K562 (cell line): ENCODE measurements around the gene OR5AR1.

Experiments
- POLR2AphosphoS2 ChIP-seq: IDR thresholded peaks from 2 replicates; pipeline ENCODE4 v1.6.1; 2012; ENCODE audit warnings: low read length, improper control_type of control experiment
- RB1 ChIP-seq: fragments of 450-650 bp; IDR thresholded peaks from 2 replicates; pipeline ENCODE4 v1.6.1; 2017; ENCODE audit warnings: low read depth, mild to moderate bottlenecking
- ZNF696 ChIP-seq: fragments of 250-450 bp; sonication (Bioruptor Pico); conservative IDR thresholded peaks from 2 replicates; pipeline ENCODE4 v1.4.0; 2020; ENCODE audit warnings: mild to moderate bottlenecking, moderate library complexity
- TF ChIP-seq, protein P1 (sequence below): fragments of 450-650 bp; formaldehyde crosslinking; IDR thresholded peaks from 2 replicates; pipeline ENCODE4 v1.4.0; 2020; ENCODE audit warnings: mild to moderate bottlenecking
- TF ChIP-seq, protein P2 (sequence below): sonication (generic); formaldehyde crosslinking; IDR thresholded peaks from 2 replicates; pipeline ENCODE4 v1.8.1; 2022; ENCODE audit warnings: missing genetic modification reagents
- TF ChIP-seq, protein P3 (sequence below): sonication (generic); formaldehyde crosslinking; IDR thresholded peaks from 2 replicates; pipeline ENCODE4 v1.8.1; 2023; ENCODE audit warnings: mild to moderate bottlenecking, missing genetic modification reagents

DNA sequence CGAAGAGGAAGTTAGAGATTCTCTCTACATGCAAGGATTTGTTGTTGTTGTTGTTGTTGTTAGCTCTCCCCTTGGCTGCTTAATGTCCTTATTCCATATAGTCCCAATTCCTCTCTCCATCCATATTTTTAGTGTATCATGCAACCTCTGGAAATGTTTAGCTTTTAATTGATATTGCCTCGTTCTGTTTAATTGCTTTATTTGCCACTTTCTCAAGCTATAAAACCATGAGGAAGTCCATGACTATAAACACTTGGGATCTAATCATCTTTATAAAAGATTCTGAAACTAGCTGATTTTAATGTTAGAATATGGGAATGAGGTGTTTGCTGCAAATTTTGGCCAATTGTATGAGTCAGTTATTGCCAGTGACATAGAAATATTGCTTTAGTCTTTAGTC, 29.9 kb downstream of the OR5AR1 start:
- no peak for TF ChIP-seq POLR2AphosphoS2
- TF ChIP-seq ZNF696 (CRISPR knock-in tag), result no peak
- TF ChIP-seq, protein P1, sequence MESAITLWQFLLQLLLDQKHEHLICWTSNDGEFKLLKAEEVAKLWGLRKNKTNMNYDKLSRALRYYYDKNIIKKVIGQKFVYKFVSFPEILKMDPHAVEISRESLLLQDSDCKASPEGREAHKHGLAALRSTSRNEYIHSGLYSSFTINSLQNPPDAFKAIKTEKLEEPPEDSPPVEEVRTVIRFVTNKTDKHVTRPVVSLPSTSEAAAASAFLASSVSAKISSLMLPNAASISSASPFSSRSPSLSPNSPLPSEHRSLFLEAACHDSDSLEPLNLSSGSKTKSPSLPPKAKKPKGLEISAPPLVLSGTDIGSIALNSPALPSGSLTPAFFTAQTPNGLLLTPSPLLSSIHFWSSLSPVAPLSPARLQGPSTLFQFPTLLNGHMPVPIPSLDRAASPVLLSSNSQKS (CRISPR knock-in tag), result no peak
- no peak for TF ChIP-seq RB1
- TF ChIP-seq, protein P2, sequence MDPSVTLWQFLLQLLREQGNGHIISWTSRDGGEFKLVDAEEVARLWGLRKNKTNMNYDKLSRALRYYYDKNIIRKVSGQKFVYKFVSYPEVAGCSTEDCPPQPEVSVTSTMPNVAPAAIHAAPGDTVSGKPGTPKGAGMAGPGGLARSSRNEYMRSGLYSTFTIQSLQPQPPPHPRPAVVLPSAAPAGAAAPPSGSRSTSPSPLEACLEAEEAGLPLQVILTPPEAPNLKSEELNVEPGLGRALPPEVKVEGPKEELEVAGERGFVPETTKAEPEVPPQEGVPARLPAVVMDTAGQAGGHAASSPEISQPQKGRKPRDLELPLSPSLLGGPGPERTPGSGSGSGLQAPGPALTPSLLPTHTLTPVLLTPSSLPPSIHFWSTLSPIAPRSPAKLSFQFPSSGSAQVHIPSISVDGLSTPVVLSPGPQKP, result no peak
- TF ChIP-seq, protein P3, sequence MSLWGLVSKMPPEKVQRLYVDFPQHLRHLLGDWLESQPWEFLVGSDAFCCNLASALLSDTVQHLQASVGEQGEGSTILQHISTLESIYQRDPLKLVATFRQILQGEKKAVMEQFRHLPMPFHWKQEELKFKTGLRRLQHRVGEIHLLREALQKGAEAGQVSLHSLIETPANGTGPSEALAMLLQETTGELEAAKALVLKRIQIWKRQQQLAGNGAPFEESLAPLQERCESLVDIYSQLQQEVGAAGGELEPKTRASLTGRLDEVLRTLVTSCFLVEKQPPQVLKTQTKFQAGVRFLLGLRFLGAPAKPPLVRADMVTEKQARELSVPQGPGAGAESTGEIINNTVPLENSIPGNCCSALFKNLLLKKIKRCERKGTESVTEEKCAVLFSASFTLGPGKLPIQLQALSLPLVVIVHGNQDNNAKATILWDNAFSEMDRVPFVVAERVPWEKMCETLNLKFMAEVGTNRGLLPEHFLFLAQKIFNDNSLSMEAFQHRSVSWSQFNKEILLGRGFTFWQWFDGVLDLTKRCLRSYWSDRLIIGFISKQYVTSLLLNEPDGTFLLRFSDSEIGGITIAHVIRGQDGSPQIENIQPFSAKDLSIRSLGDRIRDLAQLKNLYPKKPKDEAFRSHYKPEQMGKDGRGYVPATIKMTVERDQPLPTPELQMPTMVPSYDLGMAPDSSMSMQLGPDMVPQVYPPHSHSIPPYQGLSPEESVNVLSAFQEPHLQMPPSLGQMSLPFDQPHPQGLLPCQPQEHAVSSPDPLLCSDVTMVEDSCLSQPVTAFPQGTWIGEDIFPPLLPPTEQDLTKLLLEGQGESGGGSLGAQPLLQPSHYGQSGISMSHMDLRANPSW, result no peak
